Erythroblast (primary cell): ENCODE results near the gene CLSTN3.

Experiments
- DNase-seq, 2 experiments: peaks; one replicate each; lab custom pipeline; 2025; lab: John Stamatoyannopoulos, UW
- GATA1 ChIP-seq: IDR thresholded peaks from 2 replicates; pipeline ENCODE4 v1.6.1; 2011; ENCODE audit warnings: low read depth, mild to moderate bottlenecking, control low read depth, low read length, moderate library complexity
- POLR2A ChIP-seq: IDR thresholded peaks from 2 replicates; pipeline ENCODE4 v1.6.1; 2011; ENCODE audit warnings: mild to moderate bottlenecking, low read length

CLSTN3 gene

GRCh38 chr12:7142056-7142644, 12.0 kb downstream of the CLSTN3 start:
- DNase-seq, result peak; percentile 66 to 78
- no peak for TF ChIP-seq GATA1

- DNase-seq, result no peak
- no peak for TF ChIP-seq POLR2A
- no peak for TF ChIP-seq GATA1
These were observed 12.8 kb downstream of the CLSTN3 start for GRCh38 chr12:7142809-7143465.

GRCh38 chr12:7143564-7143963, 13.4 kb downstream of the CLSTN3 start:
- no peak for DNase-seq
- TF ChIP-seq GATA1, result no peak

DNA sequence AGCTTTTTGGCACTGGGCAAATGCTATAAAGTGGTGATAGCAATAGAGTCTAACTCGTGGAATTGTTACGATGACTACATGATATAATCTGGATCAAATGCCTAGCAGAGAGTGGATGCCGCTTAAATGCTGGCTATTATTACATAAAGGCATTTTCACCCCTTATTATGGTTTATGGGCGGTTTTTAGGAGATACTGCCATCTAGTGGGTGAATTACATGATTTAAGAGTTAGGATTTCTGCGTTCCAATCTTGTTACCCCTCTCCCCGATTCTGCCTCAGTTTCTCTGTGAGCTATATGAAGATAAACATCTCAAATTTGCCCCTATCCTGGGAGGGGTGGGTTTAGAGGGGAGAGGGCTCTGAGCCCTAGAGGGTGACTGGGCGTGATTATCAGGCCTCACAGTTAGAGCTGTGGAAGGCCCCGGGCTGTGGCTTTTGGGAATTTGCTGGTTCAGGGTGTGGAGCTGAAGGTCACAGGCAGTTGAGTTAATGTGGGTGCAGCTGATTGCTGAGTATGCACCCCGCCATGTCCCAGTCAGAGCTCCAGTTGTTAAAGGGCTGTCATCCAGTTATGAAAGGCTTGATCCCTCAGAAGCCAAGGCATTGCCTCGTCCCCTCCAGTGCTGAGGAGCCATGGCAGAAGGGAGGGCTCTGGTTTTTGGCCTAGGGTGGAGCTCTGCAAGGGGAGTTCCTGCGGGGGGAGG, 14.4 kb downstream of the CLSTN3 start:
- TF ChIP-seq POLR2A (no peak), GATA1 (no peak)
- DNase-seq, result peak; percentile 54 to 70

GRCh38 chr12:7145671-7146070, 15.5 kb downstream of the CLSTN3 start:
- TF ChIP-seq GATA1 (no peak), POLR2A (no peak)

DNA sequence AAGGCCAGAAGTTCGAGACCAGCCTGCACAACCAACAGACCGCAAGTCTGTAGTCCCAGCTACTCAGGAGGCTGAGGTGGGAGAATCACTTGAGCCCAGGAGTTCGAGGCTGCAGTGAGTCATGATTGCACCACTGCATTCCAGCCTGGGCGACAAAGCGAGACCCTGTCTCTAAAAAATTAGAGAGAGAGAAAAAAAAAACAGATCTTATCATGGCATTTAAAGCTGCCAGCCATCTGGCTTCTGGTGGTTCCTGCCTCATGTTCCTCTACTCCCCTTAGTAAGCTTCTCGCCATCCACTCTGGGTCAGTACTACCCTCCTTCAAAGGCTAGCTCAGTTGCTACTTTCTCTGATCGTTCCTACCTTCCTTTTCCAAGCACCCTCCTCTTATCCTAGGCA, 16.1 kb downstream of the CLSTN3 start:
- no peak for TF ChIP-seq POLR2A
- no peak for TF ChIP-seq GATA1
- DNase-seq, result no peak

More at GRCh38 chr12:7145671-7146070, 15.5 kb downstream of the CLSTN3 start:
- DNase-seq, result no peak

DNA sequence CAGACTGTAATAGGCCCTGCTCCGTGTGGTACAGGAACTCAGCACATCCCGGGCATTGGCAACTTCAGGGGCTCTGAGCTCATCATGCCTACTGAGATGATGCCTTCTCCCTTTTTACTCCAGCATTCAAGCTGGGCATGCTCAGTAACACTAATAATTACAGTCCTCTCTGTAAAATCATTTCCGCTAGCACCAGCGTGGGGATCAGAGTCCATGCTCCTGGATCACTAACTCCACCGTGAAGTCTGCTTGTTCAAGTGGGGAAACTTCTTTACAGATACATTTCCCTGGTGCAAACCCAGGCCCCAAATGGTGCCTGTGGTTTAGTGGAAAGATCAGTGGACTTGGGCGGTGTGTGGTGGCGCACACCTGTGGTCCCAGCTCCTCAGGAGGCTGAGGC, 16.7 kb downstream of the CLSTN3 start:
- TF ChIP-seq GATA1, result no peak
- TF ChIP-seq POLR2A, result no peak
- no peak for DNase-seq

DNA sequence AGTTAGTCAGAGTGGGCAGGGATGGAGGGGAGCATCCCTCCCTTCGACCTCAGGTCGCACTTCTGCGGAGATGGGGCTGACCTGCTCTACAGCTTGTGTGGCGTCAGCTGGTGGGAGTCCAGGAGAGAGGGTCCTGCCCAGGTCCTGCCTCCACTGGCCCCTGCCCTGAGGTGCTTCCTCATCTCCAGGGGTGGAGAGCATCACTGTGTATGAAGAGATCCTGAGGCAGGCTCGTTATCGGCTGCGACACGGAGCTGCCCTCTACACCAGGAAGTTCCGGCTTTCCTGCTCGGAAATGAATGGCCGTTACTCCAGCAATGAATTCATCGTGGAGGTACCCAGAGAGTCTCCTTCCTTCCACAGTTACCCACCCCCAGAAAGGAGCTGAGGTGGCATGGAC, 20.2 kb downstream of the CLSTN3 start:
- no peak for DNase-seq
- TF ChIP-seq POLR2A (no peak), GATA1 (no peak)

DNA sequence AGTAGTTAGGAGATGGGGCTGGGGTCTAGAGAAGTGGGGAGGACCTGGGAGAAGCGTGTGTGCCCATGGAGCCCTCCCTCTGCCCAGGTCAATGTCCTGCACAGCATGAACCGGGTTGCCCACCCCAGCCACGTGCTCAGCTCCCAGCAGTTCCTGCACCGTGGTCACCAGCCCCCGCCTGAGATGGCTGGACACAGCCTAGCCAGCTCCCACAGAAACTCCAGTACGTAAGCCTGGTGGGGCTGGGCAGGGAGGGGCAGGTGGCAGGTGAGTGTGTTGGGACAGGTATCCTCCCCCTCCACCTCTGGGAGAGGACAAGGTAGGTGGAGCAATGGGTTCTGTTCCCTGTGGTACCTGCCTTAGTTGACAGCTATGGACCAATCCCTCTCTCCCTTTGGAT, 20.7 kb downstream of the CLSTN3 start:
- no peak for DNase-seq
- TF ChIP-seq GATA1, result no peak
- TF ChIP-seq POLR2A, result no peak

DNA sequence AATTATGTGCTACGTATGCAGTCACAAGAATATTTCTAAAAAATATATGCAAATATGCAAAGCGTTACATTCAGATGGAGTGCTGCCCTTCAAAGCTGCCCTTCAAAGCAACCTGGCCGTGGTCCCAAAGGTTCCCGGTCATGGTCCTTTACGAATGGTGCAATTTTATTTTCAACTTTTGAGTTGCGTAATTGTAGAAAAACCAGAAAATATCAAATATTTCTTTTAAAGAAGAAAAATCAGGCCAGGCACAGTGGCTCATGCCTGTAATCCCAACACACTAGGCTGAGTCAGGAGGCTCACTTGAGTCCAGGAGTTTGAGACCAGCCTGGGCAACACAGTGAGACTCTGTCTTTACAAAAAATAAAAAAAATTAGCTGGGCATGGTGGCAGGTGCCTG, 21.4 kb downstream of the CLSTN3 start:
- TF ChIP-seq GATA1 (no peak), POLR2A (no peak)
- no peak for DNase-seq

GRCh38 chr12:7152818-7153217, 22.6 kb downstream of the CLSTN3 start:
- DNase-seq, result no peak
- TF ChIP-seq GATA1 (no peak), POLR2A (no peak)

DNA sequence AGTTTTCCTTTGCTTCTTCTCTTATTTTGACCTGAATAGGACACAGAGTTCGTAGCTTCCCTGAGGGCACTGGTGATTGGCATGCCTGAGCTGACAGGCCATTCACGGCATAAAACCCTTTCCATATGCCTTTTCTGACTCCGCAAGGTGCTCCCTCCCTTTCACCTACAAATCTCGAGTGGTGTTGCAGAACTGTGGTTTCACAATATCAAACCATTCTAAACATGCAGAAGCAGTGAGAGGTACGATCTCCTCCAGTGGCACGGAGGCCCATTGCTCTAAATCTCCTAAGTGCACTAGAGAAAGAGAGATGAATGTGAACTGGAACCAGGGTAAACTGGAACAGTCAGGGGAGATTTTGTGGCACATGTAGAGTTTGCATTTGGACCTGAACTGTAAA, 23.9 kb downstream of the CLSTN3 start:
- DNase-seq, result no peak
- TF ChIP-seq POLR2A (no peak), GATA1 (no peak)

DNA sequence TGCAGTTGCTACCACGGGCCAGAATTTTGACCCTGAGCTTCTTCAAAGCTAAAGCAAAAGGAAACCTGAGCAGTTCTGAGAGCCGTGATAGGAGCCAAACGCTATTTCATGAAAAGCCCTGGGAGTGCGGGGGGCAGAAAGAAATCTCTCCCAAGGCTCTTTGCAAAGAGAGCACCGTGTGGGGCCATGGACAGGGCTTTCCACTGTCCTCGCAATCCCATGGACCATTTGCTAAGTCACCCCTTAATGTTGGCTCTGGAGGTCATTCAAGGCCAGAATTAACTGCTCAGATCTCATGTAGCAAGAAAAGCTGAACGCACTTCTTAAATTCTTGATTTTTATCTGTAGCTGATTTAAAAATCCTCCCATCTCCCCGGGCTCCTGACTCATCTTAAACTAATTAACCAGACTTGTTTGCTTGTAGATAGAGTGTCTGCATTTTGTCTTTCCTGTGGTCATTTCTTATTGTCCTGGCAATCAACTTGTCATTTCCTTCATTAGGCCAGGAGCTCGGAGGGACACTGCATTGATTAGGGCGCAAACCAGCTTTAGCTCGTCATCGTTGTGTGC, 24.8 kb downstream of the CLSTN3 start:
- no peak for DNase-seq

GRCh38 chr12:7155471-7156034, 25.4 kb downstream of the CLSTN3 start:
- TF ChIP-seq GATA1 (no peak), POLR2A (no peak)
- DNase-seq, result no peak

More for the DNA sequence above, 24.8 kb downstream of the CLSTN3 start:
- TF ChIP-seq GATA1, result no peak
- TF ChIP-seq POLR2A, result no peak
